HEK293 (cell line): ENCODE measurements around the gene ACADM.
A peak's percentile ranks its signal among the peaks of the same experiment; 100 is the strongest.

Experiments
- KLF16 ChIP-seq: fragments of 450-650 bp; formaldehyde crosslinking; IDR thresholded peaks from 2 replicates; pipeline ENCODE4 v1.5.1; 2017; ENCODE audit warnings: missing biosample characterization, missing genetic modification characterization
- SALL2 ChIP-seq: fragments of 450-650 bp; formaldehyde crosslinking; IDR thresholded peaks from 2 replicates; pipeline ENCODE4 v1.5.0; 2017; ENCODE audit warnings: missing biosample characterization, mild to moderate bottlenecking, missing genetic modification characterization, borderline replicate concordance
- SCRT2 ChIP-seq: fragments of 450-650 bp; formaldehyde crosslinking; IDR thresholded peaks from 2 replicates; pipeline ENCODE4 v1.5.1; 2016; ENCODE audit warnings: missing biosample characterization, missing genetic modification characterization
- ZBTB17 ChIP-seq: fragments of 450-650 bp; formaldehyde crosslinking; IDR thresholded peaks from 2 replicates; pipeline ENCODE4 v1.5.1; 2016; ENCODE audit warnings: missing biosample characterization, missing genetic modification characterization
- ZBTB21 ChIP-seq: fragments of 450-650 bp; formaldehyde crosslinking; IDR thresholded peaks from 2 replicates; pipeline ENCODE4 v1.5.1; 2017; ENCODE audit warnings: missing biosample characterization, missing genetic modification characterization
- ZNF114 ChIP-seq: fragments of 450-650 bp; formaldehyde crosslinking; IDR thresholded peaks from 2 replicates; pipeline ENCODE4 v1.5.0; 2017; ENCODE audit warnings: missing biosample characterization, missing genetic modification characterization
- ZNF155 ChIP-seq: fragments of 450-650 bp; formaldehyde crosslinking; IDR thresholded peaks from 2 replicates; pipeline ENCODE4 v1.5.1; 2016; ENCODE audit warnings: missing biosample characterization, missing genetic modification characterization
- ZNF184 ChIP-seq: fragments of 450-650 bp; IDR thresholded peaks from 2 replicates; pipeline ENCODE4 v1.5.1; 2018; ENCODE audit warnings: missing biosample characterization, mild to moderate bottlenecking, missing genetic modification characterization
- ZNF214 ChIP-seq: fragments of 450-650 bp; formaldehyde crosslinking; IDR thresholded peaks from 2 replicates; pipeline ENCODE4 v1.5.1; 2017; ENCODE audit warnings: missing biosample characterization, mild to moderate bottlenecking, missing genetic modification characterization, borderline replicate concordance
- ZNF223 ChIP-seq: fragments of 450-650 bp; formaldehyde crosslinking; IDR thresholded peaks from 2 replicates; pipeline ENCODE4 v1.5.1; 2016; ENCODE audit warnings: missing biosample characterization, missing genetic modification characterization
- ZNF24 ChIP-seq: fragments of 450-650 bp; formaldehyde crosslinking; IDR thresholded peaks from 2 replicates; pipeline ENCODE4 v1.5.1; 2016; ENCODE audit warnings: missing biosample characterization, missing genetic modification characterization
- ZNF394 ChIP-seq: fragments of 450-650 bp; formaldehyde crosslinking; IDR thresholded peaks from 2 replicates; pipeline ENCODE4 v1.5.1; 2016; ENCODE audit warnings: missing biosample characterization, missing genetic modification characterization, mild to moderate bottlenecking, moderate library complexity, borderline replicate concordance
- ZNF404 ChIP-seq: fragments of 450-650 bp; formaldehyde crosslinking; IDR thresholded peaks from 2 replicates; pipeline ENCODE4 v1.5.1; 2017; ENCODE audit warnings: missing biosample characterization, missing genetic modification characterization
- ZNF433 ChIP-seq: fragments of 450-650 bp; formaldehyde crosslinking; IDR thresholded peaks from 2 replicates; pipeline ENCODE4 v1.5.1; 2016; ENCODE audit warnings: missing biosample characterization, missing genetic modification characterization, low read depth
- ZNF48 ChIP-seq: fragments of 450-650 bp; formaldehyde crosslinking; IDR thresholded peaks from 2 replicates; pipeline ENCODE4 v1.5.1; 2016; ENCODE audit warnings: missing biosample characterization, missing genetic modification characterization
- ZNF549 ChIP-seq: fragments of 450-650 bp; IDR thresholded peaks from 2 replicates; pipeline ENCODE4 v1.5.1; 2018; ENCODE audit warnings: missing biosample characterization, missing genetic modification characterization, mild to moderate bottlenecking, inconsistent platforms, moderate library complexity
- ZNF626 ChIP-seq: fragments of 450-650 bp; sonication (Bioruptor Pico); formaldehyde crosslinking; IDR thresholded peaks from 2 replicates; pipeline ENCODE4 v1.5.1; 2018; ENCODE audit warnings: missing biosample characterization, missing genetic modification characterization, inconsistent platforms
- ZNF670 ChIP-seq: fragments of 450-650 bp; formaldehyde crosslinking; IDR thresholded peaks from 2 replicates; pipeline ENCODE4 v1.5.1; 2016; ENCODE audit warnings: missing biosample characterization, missing genetic modification characterization, low read depth
- ZNF677 ChIP-seq: fragments of 450-650 bp; IDR thresholded peaks from 2 replicates; pipeline ENCODE4 v1.5.0; 2018; ENCODE audit warnings: missing biosample characterization, mild to moderate bottlenecking, missing genetic modification characterization, moderate library complexity
- ZNF768 ChIP-seq: fragments of 450-650 bp; formaldehyde crosslinking; IDR thresholded peaks from 2 replicates; pipeline ENCODE4 v1.5.1; 2018; ENCODE audit warnings: missing biosample characterization, mild to moderate bottlenecking, missing genetic modification characterization
- ZNF777 ChIP-seq: fragments of 450-650 bp; formaldehyde crosslinking; IDR thresholded peaks from 2 replicates; pipeline ENCODE4 v1.5.1; 2017; ENCODE audit warnings: missing biosample characterization, missing genetic modification characterization, borderline replicate concordance
- ZXDB ChIP-seq: fragments of 450-650 bp; formaldehyde crosslinking; IDR thresholded peaks from 2 replicates; pipeline ENCODE4 v1.5.1; 2016; ENCODE audit warnings: missing biosample characterization, missing genetic modification characterization
- TF ChIP-seq, protein P1 (sequence below): fragments of 450-650 bp; IDR thresholded peaks from 2 replicates; pipeline ENCODE4 v1.5.1; 2018; ENCODE audit warnings: missing biosample characterization, missing genetic modification characterization
- TF ChIP-seq, protein P2 (sequence below): fragments of 450-650 bp; formaldehyde crosslinking; IDR thresholded peaks from 2 replicates; pipeline ENCODE4 v1.5.1; 2016; ENCODE audit warnings: missing biosample characterization, missing genetic modification characterization
- TF ChIP-seq, protein P3 (sequence below): fragments of 450-650 bp; formaldehyde crosslinking; IDR thresholded peaks from 2 replicates; pipeline ENCODE4 v1.5.1; 2016; ENCODE audit warnings: missing biosample characterization, missing genetic modification characterization
- TF ChIP-seq, protein P4 (sequence below): fragments of 450-650 bp; formaldehyde crosslinking; IDR thresholded peaks from 2 replicates; pipeline ENCODE4 v1.5.1; 2017; ENCODE audit warnings: missing biosample characterization, missing genetic modification characterization
- TF ChIP-seq, protein P5 (sequence below): fragments of 450-650 bp; formaldehyde crosslinking; IDR thresholded peaks from 2 replicates; pipeline ENCODE4 v1.5.1; 2017; ENCODE audit warnings: missing biosample characterization, missing genetic modification characterization
- TF ChIP-seq, protein P6 (sequence below): fragments of 450-650 bp; formaldehyde crosslinking; IDR thresholded peaks from 2 replicates; pipeline ENCODE4 v1.5.1; 2016; ENCODE audit warnings: missing biosample characterization, missing genetic modification characterization
- TF ChIP-seq, protein P7 (sequence below): fragments of 450-650 bp; formaldehyde crosslinking; IDR thresholded peaks from 2 replicates; pipeline ENCODE4 v1.5.1; 2016; ENCODE audit warnings: missing biosample characterization, missing genetic modification characterization

Gene ACADM

DNA sequence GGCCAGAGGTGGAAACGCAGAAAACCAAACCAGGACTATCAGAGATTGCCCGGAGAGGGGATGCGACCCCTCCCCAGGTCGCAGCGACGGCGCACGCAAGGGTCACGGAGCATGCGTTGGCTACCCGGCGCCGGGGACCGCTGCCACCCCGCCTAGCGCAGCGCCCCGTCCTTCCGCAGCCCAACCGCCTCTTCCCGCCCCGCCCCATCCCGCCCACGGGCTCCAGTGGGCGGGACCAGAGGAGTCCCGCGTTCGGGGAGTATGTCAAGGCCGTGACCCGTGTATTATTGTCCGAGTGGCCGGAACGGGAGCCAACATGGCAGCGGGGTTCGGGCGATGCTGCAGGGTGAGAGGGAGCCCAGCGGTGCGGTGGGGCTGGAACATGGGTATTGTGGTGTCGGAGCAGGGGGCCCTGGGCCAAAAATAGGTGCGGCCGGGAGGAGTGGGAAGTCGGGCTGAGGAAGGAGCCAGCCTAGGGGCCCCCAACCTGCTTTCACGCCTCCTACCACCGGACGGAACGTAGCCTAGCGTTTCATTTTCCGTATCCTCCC is at the start of gene ACADM (continued):
- TF ChIP-seq, protein P1, sequence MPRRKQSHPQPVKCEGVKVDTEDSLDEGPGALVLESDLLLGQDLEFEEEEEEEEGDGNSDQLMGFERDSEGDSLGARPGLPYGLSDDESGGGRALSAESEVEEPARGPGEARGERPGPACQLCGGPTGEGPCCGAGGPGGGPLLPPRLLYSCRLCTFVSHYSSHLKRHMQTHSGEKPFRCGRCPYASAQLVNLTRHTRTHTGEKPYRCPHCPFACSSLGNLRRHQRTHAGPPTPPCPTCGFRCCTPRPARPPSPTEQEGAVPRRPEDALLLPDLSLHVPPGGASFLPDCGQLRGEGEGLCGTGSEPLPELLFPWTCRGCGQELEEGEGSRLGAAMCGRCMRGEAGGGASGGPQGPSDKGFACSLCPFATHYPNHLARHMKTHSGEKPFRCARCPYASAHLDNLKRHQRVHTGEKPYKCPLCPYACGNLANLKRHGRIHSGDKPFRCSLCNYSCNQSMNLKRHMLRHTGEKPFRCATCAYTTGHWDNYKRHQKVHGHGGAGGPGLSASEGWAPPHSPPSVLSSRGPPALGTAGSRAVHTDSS (tag by site-specific recombination), result peak; percentile 12; the same call in 1 of the 2 replicates
- TF ChIP-seq, protein P2, sequence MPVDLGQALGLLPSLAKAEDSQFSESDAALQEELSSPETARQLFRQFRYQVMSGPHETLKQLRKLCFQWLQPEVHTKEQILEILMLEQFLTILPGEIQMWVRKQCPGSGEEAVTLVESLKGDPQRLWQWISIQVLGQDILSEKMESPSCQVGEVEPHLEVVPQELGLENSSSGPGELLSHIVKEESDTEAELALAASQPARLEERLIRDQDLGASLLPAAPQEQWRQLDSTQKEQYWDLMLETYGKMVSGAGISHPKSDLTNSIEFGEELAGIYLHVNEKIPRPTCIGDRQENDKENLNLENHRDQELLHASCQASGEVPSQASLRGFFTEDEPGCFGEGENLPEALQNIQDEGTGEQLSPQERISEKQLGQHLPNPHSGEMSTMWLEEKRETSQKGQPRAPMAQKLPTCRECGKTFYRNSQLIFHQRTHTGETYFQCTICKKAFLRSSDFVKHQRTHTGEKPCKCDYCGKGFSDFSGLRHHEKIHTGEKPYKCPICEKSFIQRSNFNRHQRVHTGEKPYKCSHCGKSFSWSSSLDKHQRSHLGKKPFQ, result no peak
- TF ChIP-seq ZXDB (peak; percentile 87), ZNF24 (tag by site-specific recombination) (peak; percentile 64), SCRT2 (tag by site-specific recombination) (no peak), ZNF404 (no peak), ZNF223 (no peak), ZNF768 (tag by site-specific recombination) (no peak), ZNF114 (tag by site-specific recombination) (no peak), ZNF433 (tag by site-specific recombination) (no peak), ZNF394 (tag by site-specific recombination) (no peak; the same call in 1 of the 2 replicates), ZNF677 (tag by site-specific recombination) (no peak), ZNF48 (tag by site-specific recombination) (no peak), ZBTB17 (tag by site-specific recombination) (0 out of 2 replicates have a peak, but pooled peaks have one; percentile 6), ZNF184 (no peak), ZNF626 (no peak), ZBTB21 (tag by site-specific recombination) (0 out of 2 replicates have a peak, but pooled peaks have one; percentile 13), ZNF214 (no peak), ZNF777 (tag by site-specific recombination) (no peak), KLF16 (tag by site-specific recombination) (peak; percentile 96), ZNF549 (tag by site-specific recombination) (no peak), ZNF155 (tag by site-specific recombination) (no peak), SALL2 (tag by site-specific recombination) (no peak), ZNF670 (tag by site-specific recombination) (no peak)
- TF ChIP-seq, protein P3, sequence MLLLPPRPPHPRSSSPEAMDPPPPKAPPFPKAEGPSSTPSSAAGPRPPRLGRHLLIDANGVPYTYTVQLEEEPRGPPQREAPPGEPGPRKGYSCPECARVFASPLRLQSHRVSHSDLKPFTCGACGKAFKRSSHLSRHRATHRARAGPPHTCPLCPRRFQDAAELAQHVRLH, result peak; percentile 46; the same call in 1 of the 2 replicates
- TF ChIP-seq, protein P4, sequence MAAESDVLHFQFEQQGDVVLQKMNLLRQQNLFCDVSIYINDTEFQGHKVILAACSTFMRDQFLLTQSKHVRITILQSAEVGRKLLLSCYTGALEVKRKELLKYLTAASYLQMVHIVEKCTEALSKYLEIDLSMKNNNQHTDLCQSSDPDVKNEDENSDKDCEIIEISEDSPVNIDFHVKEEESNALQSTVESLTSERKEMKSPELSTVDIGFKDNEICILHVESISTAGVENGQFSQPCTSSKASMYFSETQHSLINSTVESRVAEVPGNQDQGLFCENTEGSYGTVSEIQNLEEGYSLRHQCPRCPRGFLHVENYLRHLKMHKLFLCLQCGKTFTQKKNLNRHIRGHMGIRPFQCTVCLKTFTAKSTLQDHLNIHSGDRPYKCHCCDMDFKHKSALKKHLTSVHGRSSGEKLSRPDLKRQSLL, result no peak
- TF ChIP-seq, protein P5, sequence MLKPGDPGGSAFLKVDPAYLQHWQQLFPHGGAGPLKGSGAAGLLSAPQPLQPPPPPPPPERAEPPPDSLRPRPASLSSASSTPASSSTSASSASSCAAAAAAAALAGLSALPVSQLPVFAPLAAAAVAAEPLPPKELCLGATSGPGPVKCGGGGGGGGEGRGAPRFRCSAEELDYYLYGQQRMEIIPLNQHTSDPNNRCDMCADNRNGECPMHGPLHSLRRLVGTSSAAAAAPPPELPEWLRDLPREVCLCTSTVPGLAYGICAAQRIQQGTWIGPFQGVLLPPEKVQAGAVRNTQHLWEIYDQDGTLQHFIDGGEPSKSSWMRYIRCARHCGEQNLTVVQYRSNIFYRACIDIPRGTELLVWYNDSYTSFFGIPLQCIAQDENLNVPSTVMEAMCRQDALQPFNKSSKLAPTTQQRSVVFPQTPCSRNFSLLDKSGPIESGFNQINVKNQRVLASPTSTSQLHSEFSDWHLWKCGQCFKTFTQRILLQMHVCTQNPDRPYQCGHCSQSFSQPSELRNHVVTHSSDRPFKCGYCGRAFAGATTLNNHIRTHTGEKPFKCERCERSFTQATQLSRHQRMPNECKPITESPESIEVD (tag by site-specific recombination), result no peak
- TF ChIP-seq, protein P6, sequence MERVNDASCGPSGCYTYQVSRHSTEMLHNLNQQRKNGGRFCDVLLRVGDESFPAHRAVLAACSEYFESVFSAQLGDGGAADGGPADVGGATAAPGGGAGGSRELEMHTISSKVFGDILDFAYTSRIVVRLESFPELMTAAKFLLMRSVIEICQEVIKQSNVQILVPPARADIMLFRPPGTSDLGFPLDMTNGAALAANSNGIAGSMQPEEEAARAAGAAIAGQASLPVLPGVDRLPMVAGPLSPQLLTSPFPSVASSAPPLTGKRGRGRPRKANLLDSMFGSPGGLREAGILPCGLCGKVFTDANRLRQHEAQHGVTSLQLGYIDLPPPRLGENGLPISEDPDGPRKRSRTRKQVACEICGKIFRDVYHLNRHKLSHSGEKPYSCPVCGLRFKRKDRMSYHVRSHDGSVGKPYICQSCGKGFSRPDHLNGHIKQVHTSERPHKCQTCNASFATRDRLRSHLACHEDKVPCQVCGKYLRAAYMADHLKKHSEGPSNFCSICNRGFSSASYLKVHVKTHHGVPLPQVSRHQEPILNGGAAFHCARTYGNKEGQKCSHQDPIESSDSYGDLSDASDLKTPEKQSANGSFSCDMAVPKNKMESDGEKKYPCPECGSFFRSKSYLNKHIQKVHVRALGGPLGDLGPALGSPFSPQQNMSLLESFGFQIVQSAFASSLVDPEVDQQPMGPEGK (tag by site-specific recombination), result peak; percentile 93
- TF ChIP-seq, protein P7, sequence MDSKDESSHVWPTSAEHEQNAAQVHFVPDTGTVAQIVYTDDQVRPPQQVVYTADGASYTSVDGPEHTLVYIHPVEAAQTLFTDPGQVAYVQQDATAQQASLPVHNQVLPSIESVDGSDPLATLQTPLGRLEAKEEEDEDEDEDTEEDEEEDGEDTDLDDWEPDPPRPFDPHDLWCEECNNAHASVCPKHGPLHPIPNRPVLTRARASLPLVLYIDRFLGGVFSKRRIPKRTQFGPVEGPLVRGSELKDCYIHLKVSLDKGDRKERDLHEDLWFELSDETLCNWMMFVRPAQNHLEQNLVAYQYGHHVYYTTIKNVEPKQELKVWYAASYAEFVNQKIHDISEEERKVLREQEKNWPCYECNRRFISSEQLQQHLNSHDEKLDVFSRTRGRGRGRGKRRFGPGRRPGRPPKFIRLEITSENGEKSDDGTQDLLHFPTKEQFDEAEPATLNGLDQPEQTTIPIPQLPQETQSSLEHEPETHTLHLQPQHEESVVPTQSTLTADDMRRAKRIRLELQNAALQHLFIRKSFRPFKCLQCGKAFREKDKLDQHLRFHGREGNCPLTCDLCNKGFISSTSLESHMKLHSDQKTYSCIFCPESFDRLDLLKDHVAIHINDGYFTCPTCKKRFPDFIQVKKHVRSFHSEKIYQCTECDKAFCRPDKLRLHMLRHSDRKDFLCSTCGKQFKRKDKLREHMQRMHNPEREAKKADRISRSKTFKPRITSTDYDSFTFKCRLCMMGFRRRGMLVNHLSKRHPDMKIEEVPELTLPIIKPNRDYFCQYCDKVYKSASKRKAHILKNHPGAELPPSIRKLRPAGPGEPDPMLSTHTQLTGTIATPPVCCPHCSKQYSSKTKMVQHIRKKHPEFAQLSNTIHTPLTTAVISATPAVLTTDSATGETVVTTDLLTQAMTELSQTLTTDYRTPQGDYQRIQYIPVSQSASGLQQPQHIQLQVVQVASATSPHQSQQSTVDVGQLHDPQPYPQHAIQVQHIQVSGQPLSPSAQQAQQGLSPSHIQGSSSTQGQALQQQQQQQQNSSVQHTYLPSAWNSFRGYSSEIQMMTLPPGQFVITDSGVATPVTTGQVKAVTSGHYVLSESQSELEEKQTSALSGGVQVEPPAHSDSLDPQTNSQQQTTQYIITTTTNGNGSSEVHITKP (tag by site-specific recombination), result peak; percentile 88
